ENCODE measurements around the gene VLDLR. TPM values are rescaled to one million over a fixed set of nuclear protein-coding genes. Genes with fewer than 3 reads are reported as not detected.

VLDLR gene
- total RNA-seq, 1 experiment from 2014 or later: 2.1 TPM

DNA sequence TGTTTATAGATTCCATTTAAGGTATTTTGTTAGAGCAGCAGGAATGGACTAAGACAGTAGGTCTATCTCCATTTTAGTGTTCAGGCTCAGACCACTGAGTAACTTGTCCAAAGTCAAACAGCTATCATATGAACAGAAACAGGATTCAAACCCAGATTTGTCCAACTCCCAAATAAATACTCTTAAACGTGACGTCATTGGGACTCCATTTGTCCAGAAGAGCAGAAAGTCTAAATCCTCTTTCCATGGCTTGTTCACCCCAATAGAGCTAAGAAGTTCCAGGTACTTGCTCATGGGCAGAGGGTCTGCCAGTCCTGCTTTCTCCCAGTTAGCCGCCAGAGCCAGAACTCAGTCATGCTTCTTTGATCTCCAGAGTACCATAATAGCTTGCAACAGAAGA is 16.3 kb upstream of the VLDLR start:
- POLR2A ChIA-PET: no interaction called here
- Histone ChIP-seq H3K27me3 (ENCODE audit: control insufficient read depth, insufficient read depth, low read length) (no peaks in the 10 kb centered on the region), H3K4me1 (ENCODE audit: control insufficient read depth, insufficient read depth, low read length) (no peaks in the 10 kb centered on the region), H3K4me3 (ENCODE audit: low read depth in 2 of 2, low read length in 2 of 2) (no peak overlapping the region), H3K36me3 (ENCODE audit: control insufficient read depth, insufficient read depth, low read length) (no peaks in the 10 kb centered on the region), H3K27ac (ENCODE audit: low read length) (no peak overlapping the region), H3K9me3 (ENCODE audit: control insufficient read depth, insufficient read depth, low read depth, low read length) (no peaks in the 10 kb centered on the region)
- CTCF ChIA-PET: no interaction called here
- TF ChIP-seq, protein P1, sequence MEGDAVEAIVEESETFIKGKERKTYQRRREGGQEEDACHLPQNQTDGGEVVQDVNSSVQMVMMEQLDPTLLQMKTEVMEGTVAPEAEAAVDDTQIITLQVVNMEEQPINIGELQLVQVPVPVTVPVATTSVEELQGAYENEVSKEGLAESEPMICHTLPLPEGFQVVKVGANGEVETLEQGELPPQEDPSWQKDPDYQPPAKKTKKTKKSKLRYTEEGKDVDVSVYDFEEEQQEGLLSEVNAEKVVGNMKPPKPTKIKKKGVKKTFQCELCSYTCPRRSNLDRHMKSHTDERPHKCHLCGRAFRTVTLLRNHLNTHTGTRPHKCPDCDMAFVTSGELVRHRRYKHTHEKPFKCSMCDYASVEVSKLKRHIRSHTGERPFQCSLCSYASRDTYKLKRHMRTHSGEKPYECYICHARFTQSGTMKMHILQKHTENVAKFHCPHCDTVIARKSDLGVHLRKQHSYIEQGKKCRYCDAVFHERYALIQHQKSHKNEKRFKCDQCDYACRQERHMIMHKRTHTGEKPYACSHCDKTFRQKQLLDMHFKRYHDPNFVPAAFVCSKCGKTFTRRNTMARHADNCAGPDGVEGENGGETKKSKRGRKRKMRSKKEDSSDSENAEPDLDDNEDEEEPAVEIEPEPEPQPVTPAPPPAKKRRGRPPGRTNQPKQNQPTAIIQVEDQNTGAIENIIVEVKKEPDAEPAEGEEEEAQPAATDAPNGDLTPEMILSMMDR (IDR thresholded peaks at IDR 0.05): no peak
- TF ChIP-seq, protein P2, sequence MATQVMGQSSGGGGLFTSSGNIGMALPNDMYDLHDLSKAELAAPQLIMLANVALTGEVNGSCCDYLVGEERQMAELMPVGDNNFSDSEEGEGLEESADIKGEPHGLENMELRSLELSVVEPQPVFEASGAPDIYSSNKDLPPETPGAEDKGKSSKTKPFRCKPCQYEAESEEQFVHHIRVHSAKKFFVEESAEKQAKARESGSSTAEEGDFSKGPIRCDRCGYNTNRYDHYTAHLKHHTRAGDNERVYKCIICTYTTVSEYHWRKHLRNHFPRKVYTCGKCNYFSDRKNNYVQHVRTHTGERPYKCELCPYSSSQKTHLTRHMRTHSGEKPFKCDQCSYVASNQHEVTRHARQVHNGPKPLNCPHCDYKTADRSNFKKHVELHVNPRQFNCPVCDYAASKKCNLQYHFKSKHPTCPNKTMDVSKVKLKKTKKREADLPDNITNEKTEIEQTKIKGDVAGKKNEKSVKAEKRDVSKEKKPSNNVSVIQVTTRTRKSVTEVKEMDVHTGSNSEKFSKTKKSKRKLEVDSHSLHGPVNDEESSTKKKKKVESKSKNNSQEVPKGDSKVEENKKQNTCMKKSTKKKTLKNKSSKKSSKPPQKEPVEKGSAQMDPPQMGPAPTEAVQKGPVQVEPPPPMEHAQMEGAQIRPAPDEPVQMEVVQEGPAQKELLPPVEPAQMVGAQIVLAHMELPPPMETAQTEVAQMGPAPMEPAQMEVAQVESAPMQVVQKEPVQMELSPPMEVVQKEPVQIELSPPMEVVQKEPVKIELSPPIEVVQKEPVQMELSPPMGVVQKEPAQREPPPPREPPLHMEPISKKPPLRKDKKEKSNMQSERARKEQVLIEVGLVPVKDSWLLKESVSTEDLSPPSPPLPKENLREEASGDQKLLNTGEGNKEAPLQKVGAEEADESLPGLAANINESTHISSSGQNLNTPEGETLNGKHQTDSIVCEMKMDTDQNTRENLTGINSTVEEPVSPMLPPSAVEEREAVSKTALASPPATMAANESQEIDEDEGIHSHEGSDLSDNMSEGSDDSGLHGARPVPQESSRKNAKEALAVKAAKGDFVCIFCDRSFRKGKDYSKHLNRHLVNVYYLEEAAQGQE (IDR thresholded peaks at IDR 0.05; ENCODE audit: insufficient read depth in 1 of 2, low read depth in 2 of 2, low read length in 1 of 2): no peak
- TF ChIP-seq POLR2AphosphoS5 (IDR thresholded peaks at IDR 0.05; ENCODE audit: low read depth, low read length) (no peak), TCF7L2 (IDR thresholded peaks at IDR 0.05; ENCODE audit: low read depth, low read length) (no peak), SIN3A (IDR thresholded peaks at IDR 0.05; ENCODE audit: borderline replicate concordance, insufficient read depth, low read depth, low read length) (no peak)
- DNase-seq (ENCODE audit: low read depth, low spot score) (no peak), ATAC-seq (no peak)
- in situ Hi-C loops (cut with HindIII; ENCODE audit: low pct_unique_long_range_greater_than_20kb, low sequenced_read_pairs): no loop called here
- BruUV-seq (replicated peaks): no TSS peak
- intact Hi-C loops (cut with micrococcal nuclease; ENCODE audit: unreplicated experiment): no loop called here

DNA sequence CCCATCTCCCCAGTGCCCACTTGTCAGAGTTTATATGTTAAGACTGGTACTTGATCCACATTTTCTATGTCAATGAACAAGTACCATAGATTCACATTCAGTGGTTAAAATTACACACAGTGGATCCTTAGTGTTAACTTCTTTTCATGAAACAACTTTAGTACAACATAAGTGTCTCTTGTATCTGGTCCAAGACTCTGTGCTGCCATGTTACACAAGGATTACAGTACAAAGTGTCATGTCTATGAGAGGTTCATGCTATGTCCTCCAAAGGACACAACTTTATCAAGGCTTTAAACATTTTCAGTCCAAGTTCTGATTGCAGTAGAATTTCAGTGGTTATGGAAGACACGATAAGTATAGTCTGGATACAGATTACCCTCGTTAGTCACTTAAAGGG is 13.3 kb upstream of the VLDLR start:
- no peaks in the 10 kb centered on the region for H3K4me1 ChIP-seq (ENCODE audit: control insufficient read depth, insufficient read depth, low read length)
- DNase-seq (ENCODE audit: low read depth, low spot score): no peak
- H3K27ac ChIP-seq (ENCODE audit: low read length): no peak overlapping the region
- CTCF ChIA-PET: no interaction called here
- POLR2A ChIA-PET: no interaction called here
- in situ Hi-C loops (cut with HindIII; ENCODE audit: low pct_unique_long_range_greater_than_20kb, low sequenced_read_pairs): no loop called here
- ATAC-seq: no peak
- TF ChIP-seq, protein P1 (IDR thresholded peaks at IDR 0.05): no peak
- TF ChIP-seq TCF7L2 (IDR thresholded peaks at IDR 0.05; ENCODE audit: low read depth, low read length): no peak
- no peaks in the 10 kb centered on the region for H3K9me3 ChIP-seq (ENCODE audit: control insufficient read depth, insufficient read depth, low read depth, low read length)
- H3K27me3 ChIP-seq (ENCODE audit: control insufficient read depth, insufficient read depth, low read length): no peaks in the 10 kb centered on the region
- no peak overlapping the region for H3K4me3 ChIP-seq (ENCODE audit: low read depth in 2 of 2, low read length in 2 of 2)
- no TSS peak for BruUV-seq (replicated peaks)
- intact Hi-C loops (cut with micrococcal nuclease; ENCODE audit: unreplicated experiment): no loop called here
- H3K36me3 ChIP-seq (ENCODE audit: control insufficient read depth, insufficient read depth, low read length): no peaks in the 10 kb centered on the region

DNA sequence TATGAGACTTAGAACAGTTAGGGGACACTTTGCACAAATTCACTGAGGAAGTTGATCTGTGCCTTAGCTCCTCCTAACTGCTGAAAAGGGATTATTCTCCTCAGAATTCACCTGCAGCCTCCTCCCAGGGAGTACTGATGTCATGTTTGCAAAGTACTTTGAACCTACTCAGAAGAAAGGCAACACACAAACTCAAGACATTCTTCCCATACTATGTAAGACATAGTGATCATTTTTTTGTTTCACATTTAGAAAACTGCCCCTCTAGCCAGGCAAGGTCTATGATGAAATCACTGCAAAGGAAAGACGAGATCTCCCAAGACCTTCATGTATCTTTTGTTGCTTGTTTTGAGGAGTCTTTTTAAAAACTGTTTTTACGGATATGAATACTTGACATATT is 10.6 kb upstream of the VLDLR start:
- TF ChIP-seq, protein P1 (IDR thresholded peaks at IDR 0.05): no peak
- TF ChIP-seq POLR2AphosphoS5 (IDR thresholded peaks at IDR 0.05; ENCODE audit: low read depth, low read length) (no peak), SIN3A (IDR thresholded peaks at IDR 0.05; ENCODE audit: borderline replicate concordance, insufficient read depth, low read depth, low read length) (no peak), TCF7L2 (IDR thresholded peaks at IDR 0.05; ENCODE audit: low read depth, low read length) (no peak)
- TF ChIP-seq, protein P2 (IDR thresholded peaks at IDR 0.05; ENCODE audit: insufficient read depth in 1 of 2, low read depth in 2 of 2, low read length in 1 of 2): no peak
- no peaks in the 10 kb centered on the region for H3K9me3 ChIP-seq (ENCODE audit: control insufficient read depth, insufficient read depth, low read depth, low read length)
- ChIA-PET POLR2A (no interaction called here), CTCF (no interaction called here)
- in situ Hi-C loops (cut with HindIII; ENCODE audit: low pct_unique_long_range_greater_than_20kb, low sequenced_read_pairs): no loop called here
- no peak overlapping the region for H3K4me3 ChIP-seq (ENCODE audit: low read depth in 2 of 2, low read length in 2 of 2)
- intact Hi-C loops (cut with micrococcal nuclease; ENCODE audit: unreplicated experiment): no loop called here
- BruUV-seq (replicated peaks): no TSS peak
- DNase-seq (ENCODE audit: low read depth, low spot score): no peak
- H3K36me3 ChIP-seq (ENCODE audit: control insufficient read depth, insufficient read depth, low read length): no peaks in the 10 kb centered on the region
- ATAC-seq: no peak
- H3K27me3 ChIP-seq (ENCODE audit: control insufficient read depth, insufficient read depth, low read length): no peaks in the 10 kb centered on the region
- H3K4me1 ChIP-seq (ENCODE audit: control insufficient read depth, insufficient read depth, low read length): no peaks in the 10 kb centered on the region
- H3K27ac ChIP-seq (ENCODE audit: low read length): no peak overlapping the region
